ENCODE results near the gene CHRNA4.

The CHRNA4 gene

GRCh38 chr20:63312273-63312672, 48.9 kb downstream of the CHRNA4 start:
- no peak for DNase-seq (ENCODE audit: extremely low spot score)
- ChIA-PET CTCF (no interaction called here), POLR2A (no interaction called here)
- no peak for TF ChIP-seq LEF1 (IDR thresholded peaks at IDR 0.05; ENCODE audit: borderline replicate concordance)
- TF ChIP-seq ELF4 (IDR thresholded peaks at IDR 0.05) = no peak
- TF ChIP-seq SUZ12 (IDR thresholded peaks at IDR 0.05) = no peak
- TF ChIP-seq BHLHE40 (IDR thresholded peaks at IDR 0.05; ENCODE audit: borderline replicate concordance) = no peak
- TF ChIP-seq ARNT (IDR thresholded peaks at IDR 0.05) = no peak
- TF ChIP-seq TARDBP (IDR thresholded peaks at IDR 0.05) = no peak
- no peak for TF ChIP-seq SP1 (IDR thresholded peaks at IDR 0.05)
- no peak for TF ChIP-seq NFRKB (IDR thresholded peaks at IDR 0.05)
- TF ChIP-seq FOXA1 (IDR thresholded peaks at IDR 0.05) = no peak
- TF ChIP-seq ZNF384 (IDR thresholded peaks at IDR 0.05) = no peak
- no peak for TF ChIP-seq L3MBTL2 (conservative IDR thresholded peaks at IDR 0.05)
- no peak for TF ChIP-seq FOXK2 (IDR thresholded peaks at IDR 0.05)

GRCh38 chr20:63311833-63312243, 49.3 kb downstream of the CHRNA4 start:
- CTCF ChIA-PET = no interaction called here
- TF ChIP-seq CTBP1 (IDR thresholded peaks at IDR 0.05; ENCODE audit: borderline replicate concordance) = no peak
- no peak for TF ChIP-seq FOXA1 (IDR thresholded peaks at IDR 0.05)
- TF ChIP-seq HDGF (IDR thresholded peaks at IDR 0.05; ENCODE audit: borderline replicate concordance) = no peak
- TF ChIP-seq BHLHE40 (IDR thresholded peaks at IDR 0.05; ENCODE audit: borderline replicate concordance) = no peak
- no peak for TF ChIP-seq FOXM1 (IDR thresholded peaks at IDR 0.05; ENCODE audit: borderline replicate concordance)
- TF ChIP-seq, protein P1, sequence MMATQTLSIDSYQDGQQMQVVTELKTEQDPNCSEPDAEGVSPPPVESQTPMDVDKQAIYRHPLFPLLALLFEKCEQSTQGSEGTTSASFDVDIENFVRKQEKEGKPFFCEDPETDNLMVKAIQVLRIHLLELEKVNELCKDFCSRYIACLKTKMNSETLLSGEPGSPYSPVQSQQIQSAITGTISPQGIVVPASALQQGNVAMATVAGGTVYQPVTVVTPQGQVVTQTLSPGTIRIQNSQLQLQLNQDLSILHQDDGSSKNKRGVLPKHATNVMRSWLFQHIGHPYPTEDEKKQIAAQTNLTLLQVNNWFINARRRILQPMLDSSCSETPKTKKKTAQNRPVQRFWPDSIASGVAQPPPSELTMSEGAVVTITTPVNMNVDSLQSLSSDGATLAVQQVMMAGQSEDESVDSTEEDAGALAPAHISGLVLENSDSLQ (IDR thresholded peaks at IDR 0.05) = no peak
- no peak for TF ChIP-seq SUZ12 (IDR thresholded peaks at IDR 0.05)
- TF ChIP-seq LEF1 (IDR thresholded peaks at IDR 0.05; ENCODE audit: borderline replicate concordance) = no peak
- no peak for TF ChIP-seq NFRKB (IDR thresholded peaks at IDR 0.05)
- no peak for TF ChIP-seq TARDBP (IDR thresholded peaks at IDR 0.05)
- no peak for TF ChIP-seq L3MBTL2 (conservative IDR thresholded peaks at IDR 0.05)
- TF ChIP-seq ARNT (IDR thresholded peaks at IDR 0.05) = no peak
- TF ChIP-seq SP1 (IDR thresholded peaks at IDR 0.05) = no peak
- no peak for TF ChIP-seq FOXK2 (IDR thresholded peaks at IDR 0.05)
- POLR2A ChIA-PET = no interaction called here
- DNase-seq (ENCODE audit: extremely low spot score) = no peak

GRCh38 chr20:63311186-63311832, 49.8 kb downstream of the CHRNA4 start:
- TF ChIP-seq HDGF (IDR thresholded peaks at IDR 0.05; ENCODE audit: borderline replicate concordance) (no peak), SUZ12 (IDR thresholded peaks at IDR 0.05) (no peak), ELF4 (IDR thresholded peaks at IDR 0.05) (no peak), LEF1 (IDR thresholded peaks at IDR 0.05; ENCODE audit: borderline replicate concordance) (no peak), CTBP1 (IDR thresholded peaks at IDR 0.05; ENCODE audit: borderline replicate concordance) (no peak), TARDBP (IDR thresholded peaks at IDR 0.05) (no peak), SP1 (IDR thresholded peaks at IDR 0.05) (no peak), ARNT (IDR thresholded peaks at IDR 0.05) (no peak), FOXK2 (IDR thresholded peaks at IDR 0.05) (no peak), L3MBTL2 (conservative IDR thresholded peaks at IDR 0.05) (no peak), ZNF384 (IDR thresholded peaks at IDR 0.05) (no peak), NFRKB (IDR thresholded peaks at IDR 0.05) (no peak), FOXM1 (IDR thresholded peaks at IDR 0.05; ENCODE audit: borderline replicate concordance) (no peak)
- TF ChIP-seq, protein P1 (IDR thresholded peaks at IDR 0.05) = no peak
- no peak for DNase-seq (ENCODE audit: extremely low spot score)
- POLR2A ChIA-PET = no interaction called here
- CTCF ChIA-PET = interaction anchor here (0.7 to 4.2 kb wide), 3 partner anchors 35 to 70 kb away, joined by 3 to 44 read pairs (median 18); no protein-coding TSS in a partner anchor

DNA sequence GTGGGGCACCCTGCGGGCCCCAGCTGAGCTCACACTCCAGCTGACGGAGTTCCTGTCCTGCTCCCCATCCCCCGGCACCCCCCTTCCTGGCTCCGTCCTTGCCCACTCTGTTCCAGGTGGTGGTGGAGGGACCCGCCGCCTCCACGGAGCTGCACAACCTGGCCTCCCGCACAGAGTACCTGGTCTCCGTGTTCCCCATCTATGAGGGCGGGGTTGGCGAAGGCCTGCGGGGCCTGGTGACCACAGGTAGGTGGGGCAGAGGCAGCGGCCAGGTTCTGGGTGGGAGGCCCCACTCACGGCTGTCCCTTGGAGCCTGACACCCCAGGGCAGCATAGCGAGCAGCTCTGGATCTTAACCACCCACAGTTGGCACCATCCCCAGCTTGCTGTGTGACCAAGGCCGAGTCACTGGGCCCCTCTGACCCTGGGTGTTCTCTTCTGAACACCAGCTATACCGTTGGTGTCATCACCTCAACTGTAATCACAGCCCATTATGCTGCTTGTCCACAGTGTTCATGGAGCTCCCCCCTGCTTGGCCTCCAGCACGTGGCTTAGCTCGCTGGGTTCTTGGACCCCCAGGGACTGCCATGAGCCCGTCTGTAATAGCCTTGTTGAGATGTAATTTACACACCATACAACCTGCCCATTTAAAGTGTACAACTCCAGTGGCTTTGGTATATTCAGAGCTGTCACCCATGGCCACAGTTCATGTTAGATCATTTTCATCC, 50.7 kb downstream of the CHRNA4 start:
- TF ChIP-seq SP1 (IDR thresholded peaks at IDR 0.05) = no peak
- no peak for TF ChIP-seq SUZ12 (IDR thresholded peaks at IDR 0.05)
- no peak for TF ChIP-seq ARNT (IDR thresholded peaks at IDR 0.05)
- no peak for TF ChIP-seq LEF1 (IDR thresholded peaks at IDR 0.05; ENCODE audit: borderline replicate concordance)
- TF ChIP-seq FOXK2 (IDR thresholded peaks at IDR 0.05) = no peak
- TF ChIP-seq, protein P1 (IDR thresholded peaks at IDR 0.05) = no peak
- TF ChIP-seq FOXA1 (IDR thresholded peaks at IDR 0.05) = no peak
- no peak for TF ChIP-seq L3MBTL2 (conservative IDR thresholded peaks at IDR 0.05)
- TF ChIP-seq NFRKB (IDR thresholded peaks at IDR 0.05) = no peak
- TF ChIP-seq CTBP1 (IDR thresholded peaks at IDR 0.05; ENCODE audit: borderline replicate concordance) = no peak
- TF ChIP-seq TARDBP (IDR thresholded peaks at IDR 0.05) = no peak
- TF ChIP-seq HDGF (IDR thresholded peaks at IDR 0.05; ENCODE audit: borderline replicate concordance) = no peak
- no peak for TF ChIP-seq ELF4 (IDR thresholded peaks at IDR 0.05)
- TF ChIP-seq BHLHE40 (IDR thresholded peaks at IDR 0.05; ENCODE audit: borderline replicate concordance) = no peak
- TF ChIP-seq ZNF384 (IDR thresholded peaks at IDR 0.05) = no peak
- CTCF ChIA-PET = interaction anchor here (0.6 to 4.2 kb wide), 8 partner anchors 11 to 186 kb away, joined by 3 to 44 read pairs (median 3); no protein-coding TSS in a partner anchor
- POLR2A ChIA-PET = interaction anchor here (1.0 kb wide), 1 partner anchor 28 kb away, joined by 3 read pairs; no protein-coding TSS in a partner anchor
- DNase-seq (ENCODE audit: extremely low spot score) = no peak

GRCh38 chr20:63309261-63310071, 51.7 kb downstream of the CHRNA4 start:
- DNase-seq (ENCODE audit: extremely low spot score) = peak; percentile 74
- CTCF ChIA-PET = interaction anchor here (0.5 to 4.2 kb wide), 12 partner anchors 8 to 187 kb away, joined by 3 to 44 read pairs (median 3); no protein-coding TSS in a partner anchor
- POLR2A ChIA-PET = interaction anchor here (0.8 to 1.0 kb wide), 2 partner anchors 29 to 72 kb away, joined by 3 read pairs; no protein-coding TSS in a partner anchor
- TF ChIP-seq ARNT (IDR thresholded peaks at IDR 0.05) (no peak), TARDBP (IDR thresholded peaks at IDR 0.05) (no peak), SP1 (IDR thresholded peaks at IDR 0.05) (no peak), SUZ12 (IDR thresholded peaks at IDR 0.05) (no peak), BHLHE40 (IDR thresholded peaks at IDR 0.05; ENCODE audit: borderline replicate concordance) (no peak), L3MBTL2 (conservative IDR thresholded peaks at IDR 0.05) (no peak), NFRKB (IDR thresholded peaks at IDR 0.05) (no peak), FOXK2 (IDR thresholded peaks at IDR 0.05) (no peak), ELF4 (IDR thresholded peaks at IDR 0.05) (no peak), FOXM1 (IDR thresholded peaks at IDR 0.05; ENCODE audit: borderline replicate concordance) (no peak)
- TF ChIP-seq, protein P1 (IDR thresholded peaks at IDR 0.05) = no peak
